Measurements from ENCODE around the gene SRD5A1. TPM values are rescaled to one million over a fixed set of nuclear protein-coding genes. Genes with fewer than 3 reads are reported as not detected.

The SRD5A1 gene
- total RNA-seq, 1 donor from 2014 or later, result 12.8 TPM

DNA sequence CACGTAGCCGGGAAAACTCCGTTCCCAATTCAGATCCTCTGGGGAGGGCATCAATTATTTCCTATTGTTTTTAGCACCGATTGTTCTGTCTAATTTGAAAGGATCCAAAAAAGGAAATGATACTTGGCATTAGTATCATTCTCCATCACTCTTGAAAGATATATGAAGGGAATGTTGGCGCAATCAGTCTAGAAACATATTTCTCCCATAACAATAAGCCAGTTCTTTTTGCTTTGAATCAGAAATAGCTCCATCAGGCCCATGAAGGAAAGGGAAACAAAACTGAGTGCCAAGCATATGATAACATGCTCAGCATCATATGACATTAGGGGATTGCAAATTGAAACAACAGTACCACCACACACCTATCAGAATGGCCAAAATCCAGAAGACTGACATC, 39.8 kb downstream of the SRD5A1 start:
- peaks cover 19% of the 10 kb centered on the region for H3K36me3 Mint-ChIP-seq

DNA sequence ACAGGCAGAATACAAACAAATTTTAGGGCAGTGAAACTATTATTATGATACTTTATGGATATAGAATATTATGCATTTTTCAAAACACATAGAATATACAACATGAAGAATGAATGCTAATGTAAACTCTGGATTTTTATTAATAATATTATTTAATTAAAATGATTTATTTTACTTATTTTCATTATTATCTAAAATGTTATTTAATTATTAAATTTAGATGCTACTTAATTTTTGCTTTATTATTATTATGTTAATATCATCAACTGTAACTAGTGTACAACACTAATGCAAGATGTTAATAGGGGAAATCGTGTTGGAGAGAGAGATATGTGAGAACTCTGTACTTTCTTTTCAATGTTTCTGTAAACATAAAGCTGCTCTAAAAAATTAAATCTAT, 40.7 kb downstream of the SRD5A1 start:
- Mint-ChIP-seq H3K9me3 (peaks cover 33% of the 10 kb centered on the region), H3K27me3 (ENCODE audit: low read depth) (no peaks in the 10 kb centered on the region), H3K4me1 (no peaks in the 10 kb centered on the region), H3K4me3 (no peak overlapping the region), H3K27ac (no peak overlapping the region), H3K36me3 (peaks cover 19% of the 10 kb centered on the region)
- no peak for DNase-seq (ENCODE audit: low spot score in 2 of 2, unreplicated experiment in 2 of 2)
- TF ChIP-seq, protein P1, sequence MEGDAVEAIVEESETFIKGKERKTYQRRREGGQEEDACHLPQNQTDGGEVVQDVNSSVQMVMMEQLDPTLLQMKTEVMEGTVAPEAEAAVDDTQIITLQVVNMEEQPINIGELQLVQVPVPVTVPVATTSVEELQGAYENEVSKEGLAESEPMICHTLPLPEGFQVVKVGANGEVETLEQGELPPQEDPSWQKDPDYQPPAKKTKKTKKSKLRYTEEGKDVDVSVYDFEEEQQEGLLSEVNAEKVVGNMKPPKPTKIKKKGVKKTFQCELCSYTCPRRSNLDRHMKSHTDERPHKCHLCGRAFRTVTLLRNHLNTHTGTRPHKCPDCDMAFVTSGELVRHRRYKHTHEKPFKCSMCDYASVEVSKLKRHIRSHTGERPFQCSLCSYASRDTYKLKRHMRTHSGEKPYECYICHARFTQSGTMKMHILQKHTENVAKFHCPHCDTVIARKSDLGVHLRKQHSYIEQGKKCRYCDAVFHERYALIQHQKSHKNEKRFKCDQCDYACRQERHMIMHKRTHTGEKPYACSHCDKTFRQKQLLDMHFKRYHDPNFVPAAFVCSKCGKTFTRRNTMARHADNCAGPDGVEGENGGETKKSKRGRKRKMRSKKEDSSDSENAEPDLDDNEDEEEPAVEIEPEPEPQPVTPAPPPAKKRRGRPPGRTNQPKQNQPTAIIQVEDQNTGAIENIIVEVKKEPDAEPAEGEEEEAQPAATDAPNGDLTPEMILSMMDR (IDR thresholded peaks at IDR 0.05; ENCODE audit: unreplicated experiment), result no peak

More for the DNA sequence above, 39.8 kb downstream of the SRD5A1 start:
- Mint-ChIP-seq H3K9me3 (peaks cover 33% of the 10 kb centered on the region), H3K4me3 (no peak overlapping the region), H3K27ac (no peak overlapping the region), H3K4me1 (no peaks in the 10 kb centered on the region), H3K27me3 (ENCODE audit: low read depth) (no peaks in the 10 kb centered on the region)
- TF ChIP-seq, protein P1 (IDR thresholded peaks at IDR 0.05; ENCODE audit: unreplicated experiment), result no peak
- no peak for DNase-seq (ENCODE audit: low spot score in 2 of 2, unreplicated experiment in 2 of 2)

DNA sequence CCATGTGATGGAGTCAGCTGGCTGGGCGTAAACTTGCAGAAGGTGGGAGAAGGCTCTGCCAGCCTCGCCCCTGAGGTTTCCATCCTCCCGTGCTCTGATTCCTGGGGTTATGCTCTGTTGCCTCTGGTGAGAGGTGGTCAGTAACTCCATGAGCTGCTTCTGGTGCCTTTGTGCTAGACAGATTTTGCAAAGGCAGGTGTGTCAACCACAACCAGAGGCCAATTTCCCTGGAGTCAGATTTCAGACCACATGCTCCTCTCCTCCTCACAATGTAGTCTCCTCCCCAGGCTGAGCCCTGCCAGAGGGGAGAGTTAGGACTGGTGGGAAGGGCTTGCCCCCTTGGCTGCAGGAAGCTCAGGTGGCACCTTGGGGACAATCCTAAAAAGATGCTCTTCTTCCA, 41.2 kb downstream of the SRD5A1 start:
- H3K27me3 Mint-ChIP-seq (ENCODE audit: low read depth), result no peaks in the 10 kb centered on the region
- peaks cover 33% of the 10 kb centered on the region for H3K9me3 Mint-ChIP-seq
- no peak overlapping the region for H3K27ac Mint-ChIP-seq
- no peak for DNase-seq (ENCODE audit: low spot score in 2 of 2, unreplicated experiment in 2 of 2)
- no peak overlapping the region for H3K4me3 Mint-ChIP-seq
- TF ChIP-seq, protein P1 (IDR thresholded peaks at IDR 0.05; ENCODE audit: unreplicated experiment), result no peak
- peaks cover 19% of the 10 kb centered on the region for H3K36me3 Mint-ChIP-seq
- no peaks in the 10 kb centered on the region for H3K4me1 Mint-ChIP-seq

DNA sequence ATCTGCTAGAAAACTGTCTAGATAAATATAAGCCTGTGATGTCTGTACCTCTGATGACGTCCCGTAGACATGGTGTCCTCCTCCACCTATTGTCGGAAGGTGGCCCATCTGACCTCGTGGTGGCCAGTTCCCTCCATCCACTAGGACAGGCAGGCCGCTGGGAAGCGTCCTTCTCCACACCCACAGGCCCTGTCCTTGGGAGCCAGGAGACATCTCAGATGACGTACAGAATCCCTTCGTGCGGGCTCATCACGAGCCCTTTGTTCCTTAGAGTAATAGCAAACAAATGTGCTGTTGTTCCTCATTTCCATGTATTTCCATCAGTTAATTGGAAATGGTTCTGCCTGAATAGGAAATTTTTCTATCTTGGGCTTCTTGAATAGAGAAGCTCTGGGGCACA, 41.6 kb downstream of the SRD5A1 start:
- TF ChIP-seq, protein P1 (IDR thresholded peaks at IDR 0.05; ENCODE audit: unreplicated experiment), result no peak
- Mint-ChIP-seq H3K9me3 (peaks cover 33% of the 10 kb centered on the region), H3K27ac (no peak overlapping the region), H3K27me3 (ENCODE audit: low read depth) (peaks cover 2% of the 10 kb centered on the region), H3K4me3 (no peak overlapping the region), H3K36me3 (peaks cover 15% of the 10 kb centered on the region), H3K4me1 (no peaks in the 10 kb centered on the region)
- DNase-seq (ENCODE audit: low spot score in 2 of 2, unreplicated experiment in 2 of 2), result no peak

DNA sequence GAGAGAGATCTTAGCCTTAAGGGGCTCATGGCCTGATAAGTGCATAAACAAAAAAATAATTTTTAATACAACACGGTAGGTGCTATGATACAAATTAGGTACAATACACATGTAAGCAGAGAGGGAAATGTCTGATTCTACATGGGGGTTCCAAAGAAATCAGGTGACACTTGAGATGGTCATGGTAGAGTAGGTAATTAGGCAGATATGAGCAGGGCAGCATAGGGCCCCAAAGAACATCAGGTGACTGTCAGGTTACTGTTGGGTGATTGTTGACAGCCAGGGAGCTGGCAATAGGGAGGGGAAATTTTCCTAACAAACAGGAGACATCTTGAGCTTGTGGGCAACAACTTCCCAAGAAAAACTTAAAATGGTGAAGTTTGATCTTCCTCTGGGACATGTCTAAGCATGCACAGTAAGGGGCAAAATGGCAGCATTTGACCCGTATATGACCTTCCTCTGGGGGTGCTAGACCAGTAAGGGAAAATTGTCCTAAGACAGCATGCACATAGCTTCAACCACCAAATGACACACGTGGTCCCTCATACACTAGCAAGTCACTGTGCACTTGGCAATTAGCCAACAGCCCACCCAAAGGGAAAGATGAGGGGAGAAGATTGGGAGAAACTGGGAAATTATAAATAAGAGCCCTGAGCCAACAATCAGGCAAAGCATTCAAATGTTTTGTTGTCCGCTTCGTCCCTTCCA, 42.7 kb downstream of the SRD5A1 start:
- Mint-ChIP-seq H3K4me3 (no peak overlapping the region), H3K36me3 (peaks cover 9% of the 10 kb centered on the region), H3K9me3 (peaks cover 32% of the 10 kb centered on the region), H3K4me1 (no peaks in the 10 kb centered on the region), H3K27ac (no peak overlapping the region), H3K27me3 (ENCODE audit: low read depth) (peaks cover 6% of the 10 kb centered on the region)
- TF ChIP-seq, protein P1 (IDR thresholded peaks at IDR 0.05; ENCODE audit: unreplicated experiment), result no peak
- no peak for DNase-seq (ENCODE audit: low spot score in 2 of 2, unreplicated experiment in 2 of 2)
